ENCODE measurements around the gene FNDC3B. TPM values are rescaled to one million over a fixed set of nuclear protein-coding genes. Genes with fewer than 3 reads are reported as not detected.

FNDC3B gene
- total and polyA plus RNA-seq, 2 of the 8 experiments (the other 6 are each of a cell fraction or from before 2014, with no cell fraction given) = 14.1 to 44.4 TPM

DNA sequence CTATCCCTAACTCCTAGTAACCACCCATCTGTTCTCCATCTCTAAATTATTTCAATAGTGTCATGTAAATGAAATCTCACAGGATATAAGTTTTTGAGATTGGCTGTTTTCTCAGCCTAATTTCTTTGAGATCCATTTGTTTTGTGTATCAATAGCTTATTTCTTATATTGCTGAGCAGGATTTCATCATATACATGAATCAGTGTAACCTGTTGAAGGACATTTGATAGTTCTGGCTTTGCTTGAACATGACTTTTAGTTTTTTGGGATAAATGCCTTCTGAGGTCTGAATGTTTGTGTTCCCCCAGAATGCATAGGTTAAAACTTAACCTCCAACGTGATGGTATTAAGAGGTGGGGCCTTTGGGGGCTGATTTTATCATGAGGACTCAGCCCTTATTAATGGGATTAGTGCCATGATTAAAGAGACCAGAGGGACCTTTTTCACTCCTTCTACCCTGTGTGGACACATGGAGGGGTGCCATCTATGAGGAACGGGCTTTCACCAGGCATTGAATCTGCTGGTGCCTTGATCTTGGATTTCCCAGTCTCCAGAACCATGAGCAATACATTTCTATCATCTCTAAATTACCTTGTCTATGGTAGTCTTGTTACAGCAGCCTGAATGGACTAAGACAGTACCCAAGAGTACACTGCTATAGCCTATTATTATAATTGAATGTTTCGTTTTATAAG, 118.3 kb downstream of the FNDC3B start (continued):
- no peak for TF ChIP-seq KDM5A (IDR thresholded peaks at IDR 0.05; ENCODE audit: low read length)
